ENCODE data around the gene ZFP3. TPM values are rescaled to one million over a fixed set of nuclear protein-coding genes. Genes with fewer than 3 reads are reported as not detected.
A peak's percentile ranks its signal among the peaks of the same experiment; 100 is the strongest.

The ZFP3 gene
- total RNA-seq, 1 experiment from 2014 or later = 0.11 TPM

- WGBS (ENCODE audit: extremely low coverage, insufficient read length, low lambda C conversion rate) = no CpG with 5 or more reads among the region's 6 CpGs
- Mint-ChIP-seq H3K9me3 (no peaks in the 10 kb centered on the region), H3K4me3 (no peak overlapping the region), H3K27ac (no peak overlapping the region), H3K36me3 (ENCODE audit: insufficient read depth in 1 of 3, low read depth in 3 of 3) (no peaks in the 10 kb centered on the region; a peak in 1 of 7 replicates), H3K27me3 (ENCODE audit: low read depth) (peaks cover 51% of the 10 kb centered on the region), H3K4me1 (peaks cover 0 to 3% of the 10 kb centered on the region in 2 experiments; a peak in 1 of 4 replicates)
- DNase-seq = peak; percentile 34
- H3K9ac ChIP-seq (ENCODE audit: extremely low read depth, insufficient read length, low read length) = no peak overlapping the region
- no peak overlapping the region for H3T11ph ChIP-seq (ENCODE audit: low read length)
- no peaks in the 10 kb centered on the region for H4K20me1 ChIP-seq (ENCODE audit: control insufficient read depth, insufficient read depth, insufficient read length)
- H3K14ac ChIP-seq (ENCODE audit: insufficient read depth, low read length) = no peak overlapping the region
- no peak overlapping the region for H2BK15ac ChIP-seq (ENCODE audit: low read depth, low read length)
- no peaks in the 10 kb centered on the region for H3K79me2 ChIP-seq (ENCODE audit: insufficient read depth, low read length)
- H2AK5ac ChIP-seq (ENCODE audit: insufficient read length, low read length) = no peak overlapping the region
- no peaks in the 10 kb centered on the region for H3K9me3 ChIP-seq (ENCODE audit: control insufficient read depth, low read depth, low read length)
- H3K4me1 ChIP-seq (ENCODE audit: insufficient read depth, low read length) = no peaks in the 10 kb centered on the region
- no peak overlapping the region for H4K5ac ChIP-seq (ENCODE audit: insufficient read length, low read depth, low read length)
- H4K91ac ChIP-seq (ENCODE audit: insufficient read length, low read depth, low read length) = no peak overlapping the region
- H2AFZ ChIP-seq (ENCODE audit: low read length) = no peak overlapping the region
- no peak overlapping the region for H3K18ac ChIP-seq (ENCODE audit: insufficient read length, low read depth, low read length)
- H2BK5ac ChIP-seq (ENCODE audit: insufficient read length, low read length) = no peak overlapping the region
- H3K23me2 ChIP-seq (ENCODE audit: insufficient read length, low read depth, low read length, poor library complexity, severe bottlenecking) = no peaks in the 10 kb centered on the region
- H2BK12ac ChIP-seq (ENCODE audit: insufficient read length, low read depth, low read length) = no peak overlapping the region
- peaks cover 2% of the 10 kb centered on the region; the same call in 1 of the 2 replicates for H3K27me3 ChIP-seq (ENCODE audit: insufficient read depth, low read length)
- no peak overlapping the region for H3K4me2 ChIP-seq (ENCODE audit: insufficient read depth, insufficient read length, low read length)
- no peak overlapping the region for H3K23ac ChIP-seq (ENCODE audit: insufficient read length, low read depth, low read length)
- H3K27ac ChIP-seq (ENCODE audit: insufficient read length, low read depth, low read length) = no peak overlapping the region
- H3K79me1 ChIP-seq (ENCODE audit: insufficient read depth, low read depth, low read length, poor library complexity, severe bottlenecking) = no peaks in the 10 kb centered on the region
- H2BK20ac ChIP-seq (ENCODE audit: low read depth, low read length, poor library complexity, severe bottlenecking) = no peak overlapping the region
- H3K56ac ChIP-seq (ENCODE audit: insufficient read length, low read depth, low read length) = no peak overlapping the region
- H2BK120ac ChIP-seq (ENCODE audit: low read depth, low read length, poor library complexity, severe bottlenecking) = no peak overlapping the region
- TF ChIP-seq CTCF (conservative IDR thresholded peaks at IDR 0.05) = no peak
- H3K4ac ChIP-seq (ENCODE audit: low read depth, low read length) = no peak overlapping the region
- H4K8ac ChIP-seq (replicated peaks; ENCODE audit: insufficient read length, low read depth, low read length) = no peak overlapping the region
Observed at GRCh38 chr17:5032865-5033264, 45.4 kb upstream of the ZFP3 start.

All from H9 (cell line).